Endothelial cell of umbilical vein (primary cell): ENCODE data around the gene ERG. TPM values are rescaled to one million over a fixed set of nuclear protein-coding genes. Genes with fewer than 3 reads are reported as not detected.
A peak's percentile ranks its signal among the peaks of the same experiment; 100 is the strongest.

Source experiments
- BruUV-seq: library from RNA; stranded (reverse); fragments of 400-500 nt; replicated peaks from 2 replicates; lab custom pipeline; 2021; lab: Mats Ljungman, UMichigan
- CTCF ChIA-PET: fragments of 300-600, 350-600 bp; sonication (Branson Sonifier 250); formaldehyde crosslinking; loops from one replicate; lab custom pipeline; 2021; ENCODE audit warnings: antibody characterized with exemption, inconsistent platforms; lab: Charles Lee
- POLR2A ChIA-PET: fragments of 300-600, 350-600 bp; sonication (Branson Sonifier 250); formaldehyde crosslinking; loops from one replicate; lab custom pipeline; 2021; ENCODE audit warnings: antibody characterized with exemption, inconsistent platforms; lab: Charles Lee
- DNase-seq: peaks from one replicate; pipeline ENCODE4 v3.0.0-alpha.2; 2011; ENCODE audit warnings: low read depth, low spot score
- FAIRE-seq: peaks from 2 replicates; lab custom pipeline; 2011; peaks lifted over from hg19 to GRCh38; lab: Jason Lieb, UNC
- H2AFZ ChIP-seq: 2 replicates; pipeline ENCODE4 v1.6.0; 2012; ENCODE audit warnings: low read depth, low read length, control low read depth, inconsistent platforms
- H3K27ac ChIP-seq: 2 replicates; pipeline ENCODE4 v1.5.1; 2011; ENCODE audit warnings: low read depth, mild to moderate bottlenecking, control low read depth, low read length, moderate library complexity; ENCODE audit not compliant: insufficient read depth
- H3K27me3 ChIP-seq, 2 experiments: 2 replicates each; pipeline versions ENCODE4 v1.6.0 to v1.6.1; 2011; ENCODE audit warnings: low read length in 2 of 2, mixed read lengths in 1 of 2; ENCODE audit not compliant: control insufficient read depth in 2 of 2, insufficient read depth in 2 of 2
- H3K36me3 ChIP-seq, 2 experiments: 2 replicates in 1 of 2; 3 replicates in 1 of 2; pipeline ENCODE4 v1.5.1; 2011; ENCODE audit warnings: low read length in 2 of 2, mild to moderate bottlenecking in 1 of 2, moderate library complexity in 1 of 2; ENCODE audit not compliant: control insufficient read depth in 2 of 2, insufficient read depth in 2 of 2; ENCODE audit errors: extremely low read depth in 1 of 2
- H3K4me1 ChIP-seq: 3 replicates; pipeline ENCODE4 v1.5.1; 2011; ENCODE audit warnings: mild to moderate bottlenecking, low read length; ENCODE audit not compliant: control insufficient read depth, insufficient read depth; ENCODE audit errors: extremely low read depth
- H3K4me2 ChIP-seq: 2 replicates; pipeline ENCODE4 v1.6.1; 2011; ENCODE audit warnings: low read length, control low read depth, mixed read lengths; ENCODE audit not compliant: insufficient read depth
- H3K4me3 ChIP-seq, 3 experiments: fragments of 200-600 bp in 1 of 3; sonication (generic), shearing (Covaris generic) in 1 of 3; replicated peaks in 1 of 3; 2 replicates each; pipeline ENCODE4 v1.5.1; 2011 to 2016; ENCODE audit warnings: control low read depth in 3 of 3, low read length in 3 of 3, mild to moderate bottlenecking in 2 of 3, inconsistent platforms in 1 of 3, low read depth in 1 of 3, moderate library complexity in 1 of 3; ENCODE audit not compliant: insufficient read depth in 1 of 3
- H3K79me2 ChIP-seq: 2 replicates; pipeline ENCODE4 v1.6.0; 2012; ENCODE audit warnings: low read length, inconsistent platforms; ENCODE audit not compliant: control insufficient read depth, insufficient read depth
- H3K9ac ChIP-seq: replicated peaks from 2 replicates; pipeline ENCODE3; 2011; ENCODE audit warnings: low read length, control low read depth; ENCODE audit not compliant: insufficient read depth; ENCODE audit errors: extremely low read depth
- H3K9me1 ChIP-seq: replicated peaks from 3 replicates; pipeline ENCODE4 v1.6.0; 2011; ENCODE audit warnings: mild to moderate bottlenecking, low read length; ENCODE audit not compliant: control insufficient read depth, insufficient read depth; ENCODE audit errors: extremely low read depth
- H3K9me3 ChIP-seq: replicated peaks from 2 replicates; pipeline ENCODE4 v1.5.1; 2012; ENCODE audit warnings: low read length, inconsistent platforms; ENCODE audit not compliant: control insufficient read depth, insufficient read depth
- H4K20me1 ChIP-seq: replicated peaks from 2 replicates; pipeline ENCODE3; 2011; ENCODE audit warnings: mild to moderate bottlenecking, low read length; ENCODE audit not compliant: control insufficient read depth, insufficient read depth; ENCODE audit errors: extremely low read depth
- EZH2 ChIP-seq: IDR thresholded peaks from 2 replicates; pipeline ENCODE4 v1.6.1; 2012; ENCODE audit warnings: borderline replicate concordance, low read depth, mild to moderate bottlenecking, moderate library complexity, low read length, inconsistent platforms; ENCODE audit not compliant: severe bottlenecking
- FOS ChIP-seq: IDR thresholded peaks from 2 replicates; pipeline ENCODE4 v1.6.1; 2011; ENCODE audit warnings: mild to moderate bottlenecking, low read length, moderate library complexity, borderline replicate concordance; ENCODE audit not compliant: insufficient read depth
- JUN ChIP-seq: IDR thresholded peaks from 2 replicates; pipeline ENCODE4 v1.6.1; 2011; ENCODE audit warnings: borderline replicate concordance, low read depth; ENCODE audit not compliant: insufficient read length, insufficient read depth
- POLR2AphosphoS5 ChIP-seq: IDR thresholded peaks from 2 replicates; pipeline ENCODE4 v1.6.1; 2012; ENCODE audit warnings: low read depth, mild to moderate bottlenecking, control low read depth, low read length, moderate library complexity; ENCODE audit not compliant: insufficient read depth
- dilution Hi-C: fragments of 300-500 bp; cut with MboI; formaldehyde crosslinking; loops from one replicate; pipeline ENCODE4 v1.15.0; 2019; ENCODE audit warnings: low sequenced_read_pairs; ENCODE audit not compliant: extremely low pct_ligation_motif_present
- intact Hi-C: fragments of 100-400 bp; cut with micrococcal nuclease; formaldehyde crosslinking; loops from one replicate; pipeline ENCODE4 v1.10.0; 2022
- polyA plus RNA-seq, 4 experiments: library from polyadenylated mRNA; depleted of rRNA in 3 of 4; stranded (reverse) in 3 of 4; unstranded in 1 of 4; fragments of >200 nt; gene quantifications; 2 replicates each; pipeline versions ENCODE4 v1.2.1 to v1.2.3, GENCODE V29; 2011 to 2012; ENCODE audit warnings: missing spikeins in 1 of 4
- total RNA-seq: library from RNA; stranded (reverse); gene quantifications from 2 replicates; pipeline ENCODE4 v1.2.3, GENCODE V29; 2021
- TF ChIP-seq, protein P1 (sequence below), 2 donors: IDR thresholded peaks; 1 replicate in 1 of 2; 2 replicates in 1 of 2; pipeline ENCODE4 v1.5.1; 2011; ENCODE audit warnings: low read length in 2 of 2, mild to moderate bottlenecking in 2 of 2, moderate library complexity in 2 of 2, control low read depth in 1 of 2, inconsistent platforms in 1 of 2, low read depth in 1 of 2; ENCODE audit not compliant: insufficient read depth in 1 of 2; ENCODE audit errors: extremely low read depth in 1 of 2

ERG gene
- total and polyA plus RNA-seq, 2 donors (not counting 3 experiments of a cell fraction or from before 2014, with no cell fraction given): 173 to 210 TPM

GRCh38 chr21:38351961-38352521 lies 146.2 kb downstream of the ERG start:
- H3K9ac ChIP-seq: peak overlapping the region; percentile 36
- H3K9me1 ChIP-seq: no peaks in the 10 kb centered on the region
- ChIA-PET POLR2A (interaction anchor here (0.5 to 1.8 kb wide), 2 partner anchors 182 to 274 kb away, joined by 4 to 6 read pairs; no protein-coding TSS in a partner anchor), CTCF (interaction anchor here (0.7 to 9.7 kb wide), 51 partner anchors 9 to 677 kb away, joined by 3 to 740 read pairs (median 6); no protein-coding TSS in a partner anchor)
- dilution Hi-C loops (loop anchor here (10.0 kb wide), 1 partner anchor 187 kb away; no protein-coding TSS in a partner anchor), intact Hi-C loops (loop anchor here (1.0 to 10.0 kb wide), 7 partner anchors 45 to 652 kb away; partner anchors contain the start of gene KCNJ6)
- TSS peak; percentile 92 for BruUV-seq
- no peaks in the 10 kb centered on the region for H4K20me1 ChIP-seq
- peak overlapping the region in 1 of 3 experiments; percentile 25 for H3K4me3 ChIP-seq
- H3K36me3 ChIP-seq: no peaks in the 10 kb centered on the region
- peak overlapping the region; percentile 61 for H2AFZ ChIP-seq
- H3K9me3 ChIP-seq: no peaks in the 10 kb centered on the region
- peak overlapping the region; percentile 41 for H3K4me2 ChIP-seq
- peaks cover 14% of the 10 kb centered on the region for H3K4me1 ChIP-seq
- no peaks in the 10 kb centered on the region for H3K27me3 ChIP-seq
- DNase-seq (peak; percentile 72), FAIRE-seq (no peak)
- TF ChIP-seq EZH2 (no peak), POLR2AphosphoS5 (peak; percentile 76), FOS (peak; percentile 72), JUN (peak; percentile 57)
- TF ChIP-seq, protein P1, sequence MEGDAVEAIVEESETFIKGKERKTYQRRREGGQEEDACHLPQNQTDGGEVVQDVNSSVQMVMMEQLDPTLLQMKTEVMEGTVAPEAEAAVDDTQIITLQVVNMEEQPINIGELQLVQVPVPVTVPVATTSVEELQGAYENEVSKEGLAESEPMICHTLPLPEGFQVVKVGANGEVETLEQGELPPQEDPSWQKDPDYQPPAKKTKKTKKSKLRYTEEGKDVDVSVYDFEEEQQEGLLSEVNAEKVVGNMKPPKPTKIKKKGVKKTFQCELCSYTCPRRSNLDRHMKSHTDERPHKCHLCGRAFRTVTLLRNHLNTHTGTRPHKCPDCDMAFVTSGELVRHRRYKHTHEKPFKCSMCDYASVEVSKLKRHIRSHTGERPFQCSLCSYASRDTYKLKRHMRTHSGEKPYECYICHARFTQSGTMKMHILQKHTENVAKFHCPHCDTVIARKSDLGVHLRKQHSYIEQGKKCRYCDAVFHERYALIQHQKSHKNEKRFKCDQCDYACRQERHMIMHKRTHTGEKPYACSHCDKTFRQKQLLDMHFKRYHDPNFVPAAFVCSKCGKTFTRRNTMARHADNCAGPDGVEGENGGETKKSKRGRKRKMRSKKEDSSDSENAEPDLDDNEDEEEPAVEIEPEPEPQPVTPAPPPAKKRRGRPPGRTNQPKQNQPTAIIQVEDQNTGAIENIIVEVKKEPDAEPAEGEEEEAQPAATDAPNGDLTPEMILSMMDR (IDR thresholded peaks at IDR 0.05; ENCODE audit: extremely low read depth in 1 of 2, insufficient read depth in 1 of 2, low read depth in 1 of 2, low read length in 2 of 2): no peak
- H3K79me2 ChIP-seq: no peaks in the 10 kb centered on the region
- peak overlapping the region; percentile 69 for H3K27ac ChIP-seq
